OCI-LY3 (cell line): Measurements from ENCODE around the gene ARHGAP10.

Experiments
- CTCF ChIP-seq: fragments of 200-600, 300-600 bp; sonication (generic); IDR thresholded peaks from 2 replicates; pipeline ENCODE4 v1.5.1; 2014; ENCODE audit warnings: antibody characterized with exemption, low read length, low read depth
- EZH2phosphoT487 ChIP-seq: fragments of 200-600 bp; shearing (Covaris generic); IDR thresholded peaks from 2 replicates; pipeline ENCODE4 v1.6.1; 2018; ENCODE audit warnings: antibody characterized with exemption, mixed run types, low read depth

GRCh38 chr4:148071009-148071408 lies 339.1 kb downstream of the ARHGAP10 start:
- TF ChIP-seq CTCF (no peak), EZH2phosphoT487 (no peak)
